Motor neuron (in vitro differentiated cells): ENCODE data around the gene STOM. TPM values are rescaled to one million over a fixed set of nuclear protein-coding genes. Genes with fewer than 3 reads are reported as not detected.
A peak's percentile ranks its signal among the peaks of the same experiment; 100 is the strongest.

Source experiments
- ATAC-seq, 8 experiments: fragments of 200-7000 bp; cut with Tn5 transposase; replicated peaks in 6 of 8; 2 replicates each; pipeline ENCODE4 v1.8.0; 2021; ENCODE audit warnings: mild to moderate bottlenecking in 8 of 8, moderate library complexity in 8 of 8
- H3K27ac ChIP-seq, 2 donors: fragments of 250-450 bp; sonication (Bioruptor Pico); 2 replicates each; pipeline ENCODE4 v1.9.0; 2021; ENCODE audit warnings: antibody characterized with exemption in 2 of 2, mild to moderate bottlenecking in 2 of 2, moderate library complexity in 1 of 2
- H3K4me1 ChIP-seq, 2 donors: fragments of 250-450 bp; sonication (Bioruptor Pico); replicated peaks in 1 of 2; 2 replicates each; pipeline ENCODE4 v1.6.1; 2021; ENCODE audit warnings: antibody characterized with exemption in 2 of 2, mild to moderate bottlenecking in 2 of 2, moderate library complexity in 1 of 2
- H3K4me3 ChIP-seq, 5 donors: fragments of 250-450 bp; sonication (Bioruptor Pico); 2 replicates each; pipeline ENCODE4 v1.9.0; 2021; ENCODE audit warnings: antibody characterized with exemption in 5 of 5, mild to moderate bottlenecking in 5 of 5, moderate library complexity in 4 of 5
- WGBS, 10 experiments: fragments of 450-650 bp; shearing (Covaris generic); methylation state at CpG; one replicate each; pipeline ENCODE4 v1.0.0; 2022; 5-methylcytosine and 5-hydroxymethylcytosine counted together
- in situ Hi-C, 9 experiments: fragments of 400-800 bp; cut with MboI; loops; one replicate each; pipeline ENCODE4 v1.15.0; 2021; ENCODE audit warnings: low sequenced_read_pairs in 9 of 9, low pct_unique_long_range_greater_than_20kb in 2 of 9; ENCODE audit not compliant: unreplicated experiment in 9 of 9
- total RNA-seq, 8 experiments: library from RNA; unstranded; fragments of 300-600 nt; gene quantifications; 2 replicates each; pipeline versions ENCODE4 v1.2.3 to v1.2.4, GENCODE V29; 2022

STOM gene
- total RNA-seq, 8 experiments from 2014 or later, result 2.7 to 350 (median 23.0) TPM

DNA sequence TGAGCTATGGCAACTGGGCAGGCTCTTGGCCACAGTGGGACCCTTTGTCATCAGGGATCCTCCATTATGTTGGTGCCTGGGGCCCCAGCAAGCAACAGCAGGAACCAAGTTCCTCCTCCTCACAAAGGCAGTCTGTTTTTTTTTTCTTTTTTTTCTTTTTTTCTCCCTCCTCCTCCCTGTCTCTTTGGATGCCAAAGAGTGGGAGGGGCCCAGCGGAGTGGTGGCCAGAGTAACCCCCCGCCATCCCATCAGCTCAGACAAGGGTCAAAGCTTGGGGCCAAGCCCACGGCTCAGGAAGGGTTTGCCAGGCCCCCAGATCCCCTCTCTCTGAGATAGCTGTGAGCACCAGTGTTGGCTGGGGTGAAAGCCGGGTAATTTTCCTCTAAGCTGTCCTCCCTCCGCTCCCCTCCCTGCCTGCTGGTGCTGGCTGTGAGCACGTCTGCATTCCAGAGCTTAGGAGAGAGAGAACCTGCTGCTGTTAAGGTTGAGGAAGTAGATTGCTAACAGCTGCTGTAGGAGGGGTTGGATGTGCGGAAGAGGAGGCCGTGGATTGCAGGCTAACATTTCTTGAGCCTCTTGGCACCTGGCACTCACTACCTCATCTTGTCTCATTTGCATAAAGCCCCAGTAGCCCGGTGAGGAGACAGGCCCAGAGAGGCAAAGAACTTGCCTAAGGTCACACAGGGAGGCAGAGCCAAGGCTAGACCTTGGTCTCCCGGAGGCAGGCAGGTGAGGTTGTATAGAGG lies 80.9 kb downstream of the STOM start:
- in situ Hi-C loops, result no loop called here
- H3K4me3 ChIP-seq, result no peak overlapping the region
- WGBS, 10 experiments, result 0 to 50% (median 33%) methylated on average over 1 to 5 of the region's 10 CpGs; no CpG with 5 or more reads in 3 of the 10 experiments
- ATAC-seq, result peak; percentile 2 to 37 (median 19)
- H3K27ac ChIP-seq, result peak overlapping the region; percentile 89 to 94
- H3K4me1 ChIP-seq, result peaks cover 42 to 47% of the 10 kb centered on the region in 2 donors

Other genes with a start within 250 kb of the STOM start
- 10 to 100 TPM; 21.3 to 56.0 (median 40.7) TPM for gene RAB14, start 168.4 kb downstream of the STOM start, total RNA-seq
- gene GSN, start 102.1 kb downstream of the STOM start, total RNA-seq, result 1,000 to 10,000 TPM in 1 of 8 experiments, 100 to 1,000 TPM in 3, 10 to 100 TPM in 4; 41.1 to 1,937 (median 118) TPM
- 1 to 10 TPM in 1 of 8 experiments, under 1 TPM in 6, not detected in 1; 0.05 to 1.9 (median 0.17) TPM for gene GGTA1, start 129.6 kb upstream of the STOM start, total RNA-seq